BJ (cell line): Measurements from ENCODE around the gene NXT1. TPM values are rescaled to one million over a fixed set of nuclear protein-coding genes. Genes with fewer than 3 reads are reported as not detected.

Experiments
- CTCF ChIA-PET: fragments of 350-600 bp; formaldehyde crosslinking; extraction: SDS; loops from one replicate; lab custom pipeline; 2021; ENCODE audit warnings: antibody characterized with exemption, inconsistent platforms; lab: Yijun Ruan, JAX
- POLR2A ChIA-PET: fragments of 300-600 bp; sonication (Branson Sonifier 250); formaldehyde crosslinking; extraction: SDS; loops from one replicate; lab custom pipeline; 2021; ENCODE audit warnings: antibody characterized with exemption; lab: Charles Lee
- DNase-seq: peaks from one replicate; pipeline ENCODE4 v3.0.0-alpha.2; 2011; ENCODE audit warnings: low read depth
- H3K27me3 ChIP-seq: 2 replicates; pipeline ENCODE4 v1.6.0; 2011; ENCODE audit warnings: low read length; ENCODE audit not compliant: control insufficient read depth, insufficient read depth
- H3K36me3 ChIP-seq: 2 replicates; pipeline ENCODE4 v1.5.1; 2011; ENCODE audit warnings: low read length; ENCODE audit not compliant: control insufficient read depth, insufficient read depth
- H3K4me3 ChIP-seq: 2 replicates; pipeline ENCODE4 v1.5.1; 2011; ENCODE audit warnings: low read depth, mild to moderate bottlenecking, control low read depth, low read length
- polyA plus RNA-seq: library from polyadenylated mRNA; depleted of rRNA; stranded (reverse); fragments of >200 nt; gene quantifications from 2 replicates; pipeline ENCODE4 v1.2.3, GENCODE V29; 2011
- TF ChIP-seq, protein P1 (sequence below): IDR thresholded peaks from 2 replicates; pipeline ENCODE4 v1.5.1; 2011; ENCODE audit warnings: low read depth, mild to moderate bottlenecking, control low read depth, inconsistent platforms, low read length, moderate library complexity; ENCODE audit not compliant: insufficient read depth

Gene NXT1
- polyA plus RNA-seq, 1 experiment = 24.2 TPM

DNA sequence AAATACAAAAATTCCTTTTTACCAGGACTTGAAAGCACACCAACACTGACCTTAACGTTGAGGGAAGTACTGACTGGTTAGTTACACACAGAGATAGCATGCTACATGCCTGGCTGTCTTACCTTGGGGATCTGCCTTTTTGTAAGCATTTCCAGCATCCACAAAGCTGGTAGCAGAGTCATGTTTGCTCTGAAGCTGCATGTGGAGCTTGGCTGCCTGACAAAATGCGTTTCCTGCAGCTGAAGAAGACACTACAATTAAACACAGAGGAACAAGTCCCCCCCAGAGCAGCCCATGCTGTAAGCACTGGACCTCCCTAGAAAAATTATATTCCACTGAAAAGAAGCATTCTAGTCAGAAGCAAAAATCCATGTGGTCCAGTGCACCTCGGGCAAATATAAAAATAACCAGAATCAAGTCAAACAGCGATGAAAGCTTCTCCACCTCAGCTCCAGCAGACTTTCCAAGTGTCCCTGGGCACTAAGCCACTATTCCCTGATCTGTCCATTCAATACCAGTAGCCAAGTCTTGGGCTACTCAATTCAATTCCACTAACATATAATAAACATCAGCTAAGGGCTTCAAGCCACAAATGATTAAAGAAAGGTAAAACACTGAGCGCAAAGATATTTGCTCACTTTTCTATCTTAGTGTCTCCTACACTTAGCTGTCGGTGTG, 46.5 kb downstream of the NXT1 start:
- TF ChIP-seq, protein P1, sequence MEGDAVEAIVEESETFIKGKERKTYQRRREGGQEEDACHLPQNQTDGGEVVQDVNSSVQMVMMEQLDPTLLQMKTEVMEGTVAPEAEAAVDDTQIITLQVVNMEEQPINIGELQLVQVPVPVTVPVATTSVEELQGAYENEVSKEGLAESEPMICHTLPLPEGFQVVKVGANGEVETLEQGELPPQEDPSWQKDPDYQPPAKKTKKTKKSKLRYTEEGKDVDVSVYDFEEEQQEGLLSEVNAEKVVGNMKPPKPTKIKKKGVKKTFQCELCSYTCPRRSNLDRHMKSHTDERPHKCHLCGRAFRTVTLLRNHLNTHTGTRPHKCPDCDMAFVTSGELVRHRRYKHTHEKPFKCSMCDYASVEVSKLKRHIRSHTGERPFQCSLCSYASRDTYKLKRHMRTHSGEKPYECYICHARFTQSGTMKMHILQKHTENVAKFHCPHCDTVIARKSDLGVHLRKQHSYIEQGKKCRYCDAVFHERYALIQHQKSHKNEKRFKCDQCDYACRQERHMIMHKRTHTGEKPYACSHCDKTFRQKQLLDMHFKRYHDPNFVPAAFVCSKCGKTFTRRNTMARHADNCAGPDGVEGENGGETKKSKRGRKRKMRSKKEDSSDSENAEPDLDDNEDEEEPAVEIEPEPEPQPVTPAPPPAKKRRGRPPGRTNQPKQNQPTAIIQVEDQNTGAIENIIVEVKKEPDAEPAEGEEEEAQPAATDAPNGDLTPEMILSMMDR = no peak
- CTCF ChIA-PET = interaction anchor here (0.7 kb wide), 1 partner anchor 18 kb away, joined by 4 read pairs; no protein-coding TSS in a partner anchor
- no peak for DNase-seq
- Histone ChIP-seq H3K4me3 (no peak overlapping the region), H3K36me3 (peaks cover 11% of the 10 kb centered on the region), H3K27me3 (no peaks in the 10 kb centered on the region)
- POLR2A ChIA-PET = no interaction called here

DNA sequence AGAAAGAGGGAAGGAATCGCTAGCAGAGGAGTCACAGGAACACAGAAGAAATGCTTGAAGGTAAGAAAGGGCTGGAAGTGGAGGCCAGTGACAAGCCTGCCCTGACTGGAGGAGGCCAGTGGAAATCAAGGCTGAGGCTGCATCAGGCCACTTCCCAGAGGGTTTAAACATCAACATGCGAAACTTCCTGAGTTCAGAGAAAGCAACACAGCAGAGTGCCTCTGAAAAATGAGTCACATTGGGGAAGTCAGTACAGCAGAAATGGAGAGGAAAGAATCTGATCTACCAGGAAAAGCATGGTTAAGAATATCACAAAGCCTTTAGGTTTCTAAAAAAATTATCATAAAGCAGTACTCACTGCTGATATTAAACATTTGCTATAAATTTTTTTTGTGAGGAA, 47.4 kb downstream of the NXT1 start:
- Histone ChIP-seq H3K4me3 (no peak overlapping the region), H3K36me3 (peaks cover 11% of the 10 kb centered on the region), H3K27me3 (no peaks in the 10 kb centered on the region)
- CTCF ChIA-PET = interaction anchor here (0.7 kb wide), 1 partner anchor 16 kb away, joined by 3 read pairs; no protein-coding TSS in a partner anchor
- DNase-seq = no peak
- POLR2A ChIA-PET = no interaction called here
- TF ChIP-seq, protein P1 = no peak

DNA sequence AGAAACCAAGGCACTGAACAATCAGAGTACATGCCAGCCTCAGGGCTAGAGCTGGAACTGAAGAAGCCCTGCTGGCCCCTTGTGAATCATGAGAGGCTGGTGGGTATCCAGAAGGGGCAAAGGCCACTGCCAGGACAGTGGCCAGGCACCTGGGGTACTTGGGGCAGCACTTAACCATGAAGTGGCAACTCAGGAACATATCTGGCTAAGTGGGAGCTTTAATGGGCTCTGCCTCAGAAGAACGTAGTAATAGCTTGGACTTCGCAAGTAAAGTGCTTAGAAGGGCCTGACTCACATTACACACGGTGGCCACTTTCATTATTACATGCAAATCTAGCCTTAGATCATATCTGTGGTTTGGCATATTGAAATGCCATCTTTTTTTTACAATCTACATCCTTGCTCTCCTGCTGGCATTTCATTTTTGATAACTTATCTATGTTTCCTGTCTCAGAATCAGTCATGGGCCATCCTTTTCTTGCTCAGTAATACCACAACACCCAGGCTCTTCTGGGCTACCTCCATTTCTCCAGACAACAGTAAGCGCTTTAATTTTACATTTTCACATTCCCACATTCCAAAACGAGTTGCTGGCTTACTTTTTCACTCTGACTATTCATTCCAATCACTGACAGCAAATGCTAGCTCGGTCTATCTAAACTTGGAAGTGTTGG, 49.1 kb downstream of the NXT1 start:
- Histone ChIP-seq H3K36me3 (peaks cover 1% of the 10 kb centered on the region; the same call in 1 of the 2 replicates), H3K27me3 (no peaks in the 10 kb centered on the region), H3K4me3 (no peak overlapping the region)
- TF ChIP-seq, protein P1 = no peak
- ChIA-PET CTCF (interaction anchor here (1.3 to 1.4 kb wide), 3 partner anchors 9 to 20 kb away, joined by 3 to 5 read pairs (median 3); no protein-coding TSS in a partner anchor), POLR2A (no interaction called here)
- DNase-seq = no peak

DNA sequence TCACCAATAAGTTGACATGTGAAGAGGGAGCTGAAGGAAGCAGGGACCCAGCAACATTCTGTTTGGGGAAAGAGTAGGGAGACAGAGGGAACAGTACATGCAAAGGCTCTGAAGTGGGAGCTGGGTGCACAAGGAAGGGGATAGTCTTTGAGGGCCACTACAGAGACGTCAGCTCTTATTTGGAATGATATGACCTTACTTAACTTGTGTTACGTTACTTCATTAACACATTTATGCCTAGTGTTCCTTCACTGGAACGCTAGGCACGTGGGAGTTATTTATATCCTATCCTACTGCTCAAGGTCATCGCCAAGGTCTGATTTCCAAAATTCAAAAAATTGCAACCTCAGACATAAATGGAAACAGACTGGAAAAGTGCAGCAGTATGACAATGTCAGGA, 50.5 kb downstream of the NXT1 start:
- ChIA-PET CTCF (interaction anchor here (0.7 to 1.0 kb wide), 2 partner anchors 9 to 20 kb away, joined by 3 read pairs; partner anchors contain the start of gene NAPB), POLR2A (no interaction called here)
- H3K4me3 ChIP-seq = no peak overlapping the region
- no peaks in the 10 kb centered on the region for H3K27me3 ChIP-seq
- peaks cover 1% of the 10 kb centered on the region; the same call in 1 of the 2 replicates for H3K36me3 ChIP-seq
- no peak for DNase-seq
- TF ChIP-seq, protein P1 = no peak

DNA sequence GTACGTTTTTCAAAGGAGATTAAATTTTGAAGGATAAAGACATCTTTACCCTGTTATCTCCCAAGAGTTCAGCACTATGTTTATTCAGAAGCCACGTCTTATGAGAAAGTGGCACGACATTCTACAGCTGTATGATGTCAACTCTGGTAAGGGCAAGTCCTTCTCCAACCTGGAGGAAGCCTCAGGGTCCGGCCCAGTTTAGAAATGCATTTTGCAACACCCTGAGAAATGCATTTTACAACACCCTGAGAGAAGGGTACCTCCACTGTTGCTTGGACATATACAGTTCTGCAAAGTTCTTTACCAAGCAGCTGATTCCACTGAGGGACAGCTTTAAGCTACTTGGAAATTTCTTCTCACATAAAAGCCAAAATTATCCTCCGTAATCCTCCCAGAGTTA, 53.2 kb downstream of the NXT1 start:
- TF ChIP-seq, protein P1 = no peak
- Histone ChIP-seq H3K4me3 (no peak overlapping the region), H3K36me3 (peaks cover 1% of the 10 kb centered on the region; the same call in 1 of the 2 replicates), H3K27me3 (no peaks in the 10 kb centered on the region)
- CTCF ChIA-PET = interaction anchor here (1.5 kb wide), 1 partner anchor 15 kb away, joined by 4 read pairs; no protein-coding TSS in a partner anchor
- POLR2A ChIA-PET = no interaction called here
- no peak for DNase-seq
